HL-60/S4 treated with retinoic acid at 250 ng/mL for 4 days and 3 days (cell line): ENCODE data around the gene AKT3.

ENCODE experiments used
- in situ Hi-C: fragments of 300-500 bp; cut with MboI; formaldehyde crosslinking; loops from 2 replicates; pipeline ENCODE4 v1.7.0; 2022; ENCODE audit warnings: low sequenced_read_pairs

Gene AKT3

DNA sequence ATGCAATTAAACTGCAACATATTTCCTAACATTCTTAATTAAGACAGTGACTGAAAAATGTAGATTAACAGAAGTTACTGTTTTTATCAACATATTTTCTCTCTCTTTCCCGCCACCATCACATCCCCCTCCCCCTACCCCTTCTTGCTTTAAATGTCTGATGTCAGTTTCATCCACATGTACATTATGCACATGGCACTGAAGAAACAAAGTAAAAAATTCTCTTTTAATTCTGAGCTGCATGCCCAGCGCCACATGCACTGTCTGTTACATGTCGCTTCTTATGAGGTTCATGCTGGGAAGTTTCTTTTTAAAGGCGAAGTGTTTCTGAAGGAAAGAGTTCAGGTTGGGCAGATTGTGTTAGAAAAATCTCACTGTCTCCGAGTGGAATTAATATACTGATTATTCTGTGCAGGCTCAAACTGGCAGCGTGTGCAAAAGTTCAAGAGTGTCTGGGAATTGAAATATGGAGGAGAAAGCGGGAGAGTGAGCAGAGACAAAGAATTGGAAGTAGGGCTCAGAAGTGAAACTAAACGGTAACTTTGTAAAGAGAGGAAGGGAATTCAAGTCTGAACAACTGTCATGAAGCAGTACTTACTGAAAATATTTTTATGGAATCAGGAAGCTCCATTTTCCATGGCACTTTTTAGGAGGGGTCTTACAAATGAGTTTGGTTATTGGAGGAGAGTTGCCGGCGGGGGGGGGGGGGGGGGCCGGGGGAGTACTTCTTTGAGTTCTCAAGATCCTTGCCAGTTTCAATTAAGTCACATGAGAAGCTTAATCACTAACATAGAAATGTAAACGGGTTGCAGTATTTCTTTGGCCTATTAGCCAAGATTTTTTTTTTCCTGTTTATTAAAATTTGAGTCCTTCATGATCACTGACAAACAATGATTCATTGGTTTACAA is 376.6 kb downstream of the AKT3 start:
- in situ Hi-C loops = no loop called here

- in situ Hi-C loops = no loop called here
Observed at GRCh38 chr1:243471754-243472745, 378.0 kb downstream of the AKT3 start.

DNA sequence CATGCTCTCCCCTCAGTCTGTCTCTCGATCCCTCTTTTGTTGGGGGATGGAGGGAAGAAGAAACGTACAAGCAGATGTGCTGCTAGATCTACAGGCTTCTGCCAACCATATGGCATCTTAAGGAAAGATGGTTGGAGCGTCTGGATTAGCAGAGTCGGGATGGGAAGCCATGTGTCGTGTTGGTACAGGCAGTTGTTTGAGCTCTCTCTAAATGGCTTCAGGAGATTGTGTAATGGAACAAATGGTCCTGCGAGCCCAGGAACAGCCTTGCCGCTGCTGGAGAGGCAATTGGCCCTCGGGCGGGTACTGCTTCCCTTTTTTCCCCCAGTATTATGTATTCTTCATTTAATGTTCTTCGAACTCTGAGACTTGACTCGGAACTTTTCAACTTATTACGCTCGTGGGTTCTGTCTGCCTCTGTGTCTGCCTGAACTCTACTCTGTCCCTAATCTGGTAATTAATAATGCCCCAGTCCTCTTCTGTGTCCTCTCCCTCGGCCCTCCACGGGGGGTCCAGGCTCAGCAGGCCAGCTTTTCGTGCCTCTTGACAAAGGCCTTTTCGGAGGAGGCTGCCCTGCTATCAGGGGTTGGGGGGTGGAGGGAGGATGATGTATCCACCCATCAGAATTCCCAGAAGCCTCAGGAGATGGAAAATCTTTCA is 378.9 kb downstream of the AKT3 start:
- in situ Hi-C loops = no loop called here

- in situ Hi-C loops = no loop called here
Observed at GRCh38 chr1:243470502-243470901, 379.5 kb downstream of the AKT3 start.

GRCh38 chr1:243469497-243469896 is 380.5 kb downstream of the AKT3 start:
- in situ Hi-C loops = no loop called here

DNA sequence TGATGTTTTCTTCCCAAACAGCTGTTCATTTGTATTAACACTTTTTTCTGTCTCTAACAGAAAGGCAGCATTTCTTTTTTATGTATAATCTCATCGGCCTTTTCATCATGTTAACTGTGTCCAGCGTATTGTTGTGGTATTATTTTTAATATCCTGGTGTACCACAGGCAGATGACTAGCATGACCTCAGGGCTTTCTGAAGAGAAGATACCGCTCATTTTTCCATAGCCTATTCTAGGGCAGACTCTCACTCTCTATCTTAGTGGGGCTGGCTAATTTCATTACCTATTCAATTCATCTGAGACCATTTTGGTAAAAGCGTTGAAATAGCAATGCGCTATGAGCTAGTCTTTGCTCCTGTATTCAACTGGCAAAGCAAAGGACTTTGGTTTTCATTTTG is 384.3 kb downstream of the AKT3 start:
- in situ Hi-C loops = no loop called here

GRCh38 chr1:243465081-243465480 is 385.0 kb downstream of the AKT3 start:
- in situ Hi-C loops = no loop called here

DNA sequence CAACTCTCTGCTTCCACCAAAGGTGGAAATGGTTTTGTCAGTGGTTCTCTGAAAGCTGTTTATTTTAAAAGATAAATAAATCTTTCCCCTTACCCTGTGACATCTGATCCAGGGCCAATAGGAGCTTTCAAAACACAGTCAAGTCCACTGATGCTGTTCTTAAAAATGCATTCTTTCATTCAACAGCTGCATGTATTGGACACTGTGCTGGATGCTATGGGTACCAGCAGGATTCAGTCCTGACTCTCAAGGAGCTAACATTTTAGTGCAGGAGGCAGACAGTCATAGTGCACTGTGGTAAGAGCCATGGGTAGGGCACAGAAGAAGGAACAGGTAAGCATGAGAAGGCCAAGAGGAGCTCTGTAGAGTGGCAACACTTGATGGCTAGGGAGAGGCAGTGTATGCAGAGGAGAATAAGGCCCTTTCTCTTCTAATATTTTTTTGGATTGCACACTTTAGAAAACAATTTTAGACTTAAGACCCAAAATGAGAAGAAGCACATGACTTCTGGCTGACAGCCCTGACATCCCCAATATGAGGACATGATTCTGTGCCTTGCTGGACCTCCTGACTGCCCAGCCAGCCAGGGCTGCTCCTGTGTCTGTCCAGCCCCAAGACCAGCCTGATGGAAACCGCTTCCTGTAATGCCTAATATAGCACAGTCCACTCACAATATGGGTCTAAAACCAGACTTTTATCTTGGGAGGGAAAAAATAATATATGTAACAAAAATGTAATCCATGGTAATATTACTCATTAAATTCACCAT is 386.9 kb downstream of the AKT3 start:
- in situ Hi-C loops = no loop called here

DNA sequence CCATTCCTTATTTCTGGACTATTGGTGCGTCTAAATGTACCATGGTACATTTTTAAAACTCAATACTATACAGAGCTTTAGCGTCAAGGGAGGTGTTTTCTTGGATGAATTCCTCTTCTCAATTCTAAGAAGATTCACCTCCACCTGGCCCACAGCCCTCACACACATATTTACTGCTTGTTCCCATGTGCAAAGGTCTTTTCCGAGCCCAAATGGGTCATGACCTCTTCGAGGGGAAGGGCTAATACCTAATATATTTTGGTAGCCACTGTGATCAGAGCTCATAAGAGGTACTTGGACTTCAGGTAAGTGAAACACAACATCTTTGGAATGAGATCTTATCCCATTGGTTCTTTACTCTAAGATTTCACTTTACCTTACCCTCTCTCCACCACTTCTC is 388.3 kb downstream of the AKT3 start:
- in situ Hi-C loops = no loop called here

DNA sequence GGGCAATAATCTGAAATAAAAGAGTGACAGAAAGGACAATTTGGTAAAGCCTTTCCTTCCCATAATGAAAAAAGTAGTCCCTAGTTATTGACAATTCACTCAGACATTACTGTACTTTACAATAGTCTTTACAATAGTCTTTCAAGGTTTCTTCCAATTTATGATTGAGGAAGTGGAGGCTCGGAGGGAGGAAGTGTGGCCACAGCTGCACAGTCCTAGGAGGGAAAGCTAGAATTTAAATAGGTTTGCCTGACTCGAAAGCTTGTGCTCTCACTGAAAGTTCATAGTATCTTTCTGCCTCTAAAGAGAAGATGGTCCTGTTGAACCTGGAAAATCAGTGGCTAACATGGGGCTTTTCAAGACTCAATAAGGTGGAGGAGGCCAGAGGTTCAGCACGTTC is 391.0 kb downstream of the AKT3 start:
- in situ Hi-C loops = no loop called here

DNA sequence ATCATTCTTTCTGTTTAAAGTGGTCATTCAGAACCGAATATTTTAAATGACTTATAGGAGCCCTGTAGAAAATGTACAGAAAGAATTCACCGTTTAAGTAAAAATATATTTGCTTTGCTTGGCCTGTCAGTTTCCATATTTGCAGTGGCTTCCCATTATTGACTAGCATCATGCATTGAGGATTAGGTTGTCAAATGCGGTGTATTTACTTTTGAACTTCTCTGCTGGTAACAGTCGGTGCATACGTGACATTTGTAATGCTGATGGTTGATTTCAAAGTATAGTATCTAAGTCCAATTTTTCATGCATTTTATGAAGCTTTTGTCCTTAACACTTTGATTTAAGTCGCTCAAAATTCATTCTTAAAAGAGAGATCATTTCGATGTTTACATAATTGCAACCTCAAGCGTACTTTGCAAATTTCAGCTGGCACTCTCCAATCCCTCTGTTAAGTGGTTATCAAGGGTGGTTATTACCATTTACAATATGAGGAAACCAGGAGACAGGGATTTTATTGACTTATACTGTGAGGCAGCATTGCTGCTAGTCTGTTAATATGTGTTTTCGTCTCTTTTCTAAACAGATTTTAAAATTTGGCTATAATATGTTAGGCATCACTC is 392.6 kb downstream of the AKT3 start:
- in situ Hi-C loops = no loop called here

- in situ Hi-C loops = no loop called here
Observed at GRCh38 chr1:243455760-243456651, 394.0 kb downstream of the AKT3 start.

DNA sequence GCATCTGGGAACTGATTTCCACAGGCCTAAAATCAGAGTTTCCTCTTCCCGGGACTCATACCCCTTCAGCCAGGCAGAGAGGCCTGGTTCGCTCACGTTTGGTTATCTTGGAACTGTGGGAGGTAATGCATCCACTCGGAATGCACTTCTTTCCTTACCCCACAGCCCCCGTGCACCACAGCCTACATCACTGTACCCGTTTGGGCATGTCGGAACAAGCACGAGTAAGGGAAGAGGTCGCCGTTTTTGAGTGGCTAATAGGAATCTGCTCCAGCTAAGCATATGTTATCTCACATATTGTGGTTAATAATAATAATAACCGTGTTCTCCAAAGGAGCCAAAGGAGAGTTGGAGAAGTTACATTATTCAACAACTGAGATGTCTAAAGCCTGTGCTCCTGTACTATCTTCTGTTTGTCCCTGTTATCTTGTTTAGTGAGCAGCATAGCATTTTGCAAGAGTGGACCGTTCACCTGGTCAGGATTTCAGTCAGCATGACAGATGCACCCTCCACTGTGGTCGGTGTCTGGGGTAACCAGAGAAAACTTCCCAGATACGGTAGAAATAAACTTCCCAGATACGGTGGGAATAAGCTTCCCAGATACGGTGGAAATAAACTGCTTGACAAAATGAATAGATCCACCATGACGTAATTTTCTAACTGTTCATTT is 395.6 kb downstream of the AKT3 start:
- in situ Hi-C loops = no loop called here

DNA sequence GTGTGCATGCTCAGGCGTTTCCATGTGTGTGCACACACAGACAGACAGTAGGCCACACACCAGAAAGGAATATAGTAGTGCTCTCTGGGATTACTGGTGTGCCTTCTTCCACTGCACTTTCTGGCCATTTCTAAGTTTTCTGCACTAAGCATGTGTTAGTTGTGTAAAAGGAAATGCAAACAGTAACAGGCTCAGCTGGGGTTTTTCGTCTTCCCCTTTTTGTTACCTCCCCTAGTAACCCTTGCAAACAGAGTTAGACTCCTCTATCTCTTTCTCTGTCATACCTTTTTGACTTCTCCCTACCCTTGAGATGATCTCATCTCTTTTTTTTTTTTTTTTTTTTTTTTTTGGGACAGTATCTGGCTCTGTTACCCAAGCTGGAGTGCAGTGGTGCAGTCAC is 398.0 kb downstream of the AKT3 start:
- in situ Hi-C loops = no loop called here

DNA sequence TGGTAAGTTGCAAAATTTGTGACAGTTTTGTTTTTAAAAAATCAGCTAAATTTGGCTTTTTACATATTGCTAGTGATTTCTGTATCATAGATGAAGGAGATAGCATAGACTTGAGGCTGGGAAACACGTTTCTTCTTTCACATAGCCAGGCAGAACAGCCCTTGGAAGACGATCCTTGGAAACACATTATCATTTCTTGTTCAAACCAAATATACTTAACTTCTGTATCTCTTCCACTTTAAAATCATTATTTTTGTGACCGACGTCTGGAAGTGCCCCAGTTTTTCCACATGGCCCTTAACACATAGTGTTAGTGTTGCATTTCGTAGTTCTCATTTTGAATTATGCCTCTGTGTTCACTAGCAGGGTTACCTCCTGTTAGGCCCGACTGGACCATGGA is 400.7 kb downstream of the AKT3 start:
- in situ Hi-C loops = no loop called here

GRCh38 chr1:243447844-243448243 is 402.2 kb downstream of the AKT3 start:
- in situ Hi-C loops = no loop called here

DNA sequence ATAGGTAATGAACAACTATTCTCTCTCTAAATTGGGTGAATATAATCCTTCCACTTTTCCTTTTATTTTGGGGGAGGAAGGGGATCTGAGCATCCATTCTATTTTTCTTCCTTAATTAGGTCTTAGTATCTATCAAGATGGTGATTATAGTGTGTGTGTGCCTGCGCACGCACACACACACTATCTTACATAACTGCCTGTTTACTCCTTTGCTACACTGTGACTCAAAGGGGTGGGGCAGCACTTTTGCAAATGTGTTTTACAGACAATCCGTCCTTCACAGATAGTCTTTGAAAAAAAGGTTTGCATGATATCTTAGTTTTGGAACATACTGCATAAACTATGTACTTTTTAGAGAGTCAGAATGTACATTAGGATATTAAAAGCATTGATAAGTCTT is 402.7 kb downstream of the AKT3 start:
- in situ Hi-C loops = no loop called here

DNA sequence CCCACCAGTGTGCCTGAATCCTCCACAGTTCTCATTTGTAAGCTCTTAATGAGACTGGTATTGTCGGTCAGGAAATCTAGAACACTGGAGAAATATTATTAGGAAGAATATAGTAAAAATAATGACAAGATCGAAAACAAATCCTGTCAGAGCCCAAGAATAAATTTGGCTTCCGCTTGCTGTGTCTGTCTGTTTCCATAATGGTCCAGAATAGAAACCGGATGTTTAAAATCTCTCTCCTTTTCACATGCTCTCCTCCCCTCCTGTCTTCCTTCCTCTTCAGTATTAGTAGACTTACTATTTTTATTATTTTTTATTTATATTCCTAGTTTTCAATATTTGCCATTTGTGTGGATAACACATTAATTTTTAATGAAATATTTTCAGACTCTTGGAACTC is 406.5 kb downstream of the AKT3 start:
- in situ Hi-C loops = no loop called here
